Measurements from ENCODE around the gene ZNF850. TPM values are rescaled to one million over a fixed set of nuclear protein-coding genes. Genes with fewer than 3 reads are reported as not detected.

ZNF850 gene
- total RNA-seq, 1 experiment from 2014 or later: 1.4 TPM

DNA sequence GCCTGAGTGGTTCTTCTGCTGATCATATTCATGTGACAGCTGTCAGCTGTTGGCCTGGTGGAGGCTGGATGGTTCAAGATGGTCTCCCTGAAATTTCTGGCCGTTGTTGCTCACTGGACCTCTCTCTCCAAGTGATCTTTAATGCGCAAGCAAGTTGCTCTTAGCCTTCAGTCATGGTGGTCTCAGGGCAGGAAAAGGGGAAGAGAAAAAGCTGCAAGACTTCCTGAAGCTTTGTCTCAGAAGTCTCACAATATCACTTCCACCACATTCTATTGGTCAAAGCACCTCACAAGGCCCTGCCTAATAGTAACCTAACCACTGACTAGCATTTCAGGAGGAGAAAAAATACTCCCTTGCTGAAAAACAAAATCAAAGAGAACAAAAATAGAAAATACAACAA, 86.8 kb downstream of the ZNF850 start (continued):
- TF ChIP-seq, protein P1, sequence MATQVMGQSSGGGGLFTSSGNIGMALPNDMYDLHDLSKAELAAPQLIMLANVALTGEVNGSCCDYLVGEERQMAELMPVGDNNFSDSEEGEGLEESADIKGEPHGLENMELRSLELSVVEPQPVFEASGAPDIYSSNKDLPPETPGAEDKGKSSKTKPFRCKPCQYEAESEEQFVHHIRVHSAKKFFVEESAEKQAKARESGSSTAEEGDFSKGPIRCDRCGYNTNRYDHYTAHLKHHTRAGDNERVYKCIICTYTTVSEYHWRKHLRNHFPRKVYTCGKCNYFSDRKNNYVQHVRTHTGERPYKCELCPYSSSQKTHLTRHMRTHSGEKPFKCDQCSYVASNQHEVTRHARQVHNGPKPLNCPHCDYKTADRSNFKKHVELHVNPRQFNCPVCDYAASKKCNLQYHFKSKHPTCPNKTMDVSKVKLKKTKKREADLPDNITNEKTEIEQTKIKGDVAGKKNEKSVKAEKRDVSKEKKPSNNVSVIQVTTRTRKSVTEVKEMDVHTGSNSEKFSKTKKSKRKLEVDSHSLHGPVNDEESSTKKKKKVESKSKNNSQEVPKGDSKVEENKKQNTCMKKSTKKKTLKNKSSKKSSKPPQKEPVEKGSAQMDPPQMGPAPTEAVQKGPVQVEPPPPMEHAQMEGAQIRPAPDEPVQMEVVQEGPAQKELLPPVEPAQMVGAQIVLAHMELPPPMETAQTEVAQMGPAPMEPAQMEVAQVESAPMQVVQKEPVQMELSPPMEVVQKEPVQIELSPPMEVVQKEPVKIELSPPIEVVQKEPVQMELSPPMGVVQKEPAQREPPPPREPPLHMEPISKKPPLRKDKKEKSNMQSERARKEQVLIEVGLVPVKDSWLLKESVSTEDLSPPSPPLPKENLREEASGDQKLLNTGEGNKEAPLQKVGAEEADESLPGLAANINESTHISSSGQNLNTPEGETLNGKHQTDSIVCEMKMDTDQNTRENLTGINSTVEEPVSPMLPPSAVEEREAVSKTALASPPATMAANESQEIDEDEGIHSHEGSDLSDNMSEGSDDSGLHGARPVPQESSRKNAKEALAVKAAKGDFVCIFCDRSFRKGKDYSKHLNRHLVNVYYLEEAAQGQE (IDR thresholded peaks at IDR 0.05; ENCODE audit: low read depth): no peak
- TF ChIP-seq ZFX (IDR thresholded peaks at IDR 0.05) (no peak), RAD21 (IDR thresholded peaks at IDR 0.05; ENCODE audit: low read depth) (no peak), TCF7L2 (IDR thresholded peaks at IDR 0.05; ENCODE audit: borderline replicate concordance, extremely low read depth, insufficient read depth, insufficient read length) (no peak), ZNF274 (IDR thresholded peaks at IDR 0.05; ENCODE audit: low read depth, low read length) (no peak), EZH2phosphoT487 (IDR thresholded peaks at IDR 0.05; ENCODE audit: borderline replicate concordance) (no peak), YY1 (IDR thresholded peaks at IDR 0.05; ENCODE audit: extremely low read depth, insufficient replicate concordance, low read depth, low read length) (no peak)

DNA sequence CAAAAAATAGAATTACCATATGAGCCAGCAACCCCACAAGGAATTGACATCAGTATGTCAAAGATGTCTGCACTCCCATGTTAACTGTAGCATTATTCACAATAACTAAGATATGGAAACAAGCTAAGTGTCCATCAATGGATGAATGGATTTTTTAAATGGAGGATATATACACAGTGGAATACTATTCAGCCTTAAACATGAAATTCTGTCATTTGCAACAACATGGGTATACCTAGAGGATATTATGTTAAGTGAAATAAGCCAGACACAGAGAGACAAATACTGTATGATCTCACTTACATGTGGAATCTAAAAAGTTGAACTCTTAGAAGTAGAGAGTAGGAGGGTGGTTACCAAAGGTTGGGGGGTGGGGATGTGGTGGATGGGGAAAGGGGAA, 93.2 kb downstream of the ZNF850 start:
- no peak for ATAC-seq
- RAD21 ChIA-PET (ENCODE audit: low non-redundant PET in 1 of 2, low total read pairs in 2 of 2, uncharacterized antibody in 2 of 2, unreplicated experiment in 2 of 2): no interaction called here
- no peaks in the 10 kb centered on the region for H3K79me2 ChIP-seq (ENCODE audit: insufficient read depth, low read length)
- BruUV-seq (replicated peaks): no TSS peak
- no peak for DNase-seq (ENCODE audit: low read depth, low spot score)
- H3K9me2 ChIP-seq (ENCODE audit: insufficient read depth): no peaks in the 10 kb centered on the region
- CTCF ChIA-PET: no interaction called here
- H3K4me2 ChIP-seq (ENCODE audit: low read length): no peak overlapping the region
- intact Hi-C loops (cut with micrococcal nuclease): no loop called here
- H2AFZ ChIP-seq (ENCODE audit: low read depth, low read length, poor library complexity, severe bottlenecking): no peak overlapping the region
- no peaks in the 10 kb centered on the region for H3K36me3 ChIP-seq (ENCODE audit: control insufficient read depth in 1 of 2, insufficient read depth in 2 of 2, low read length in 2 of 2)
- H3K9ac ChIP-seq (ENCODE audit: low read length): no peak overlapping the region
- no peak overlapping the region for H3K4me3 ChIP-seq (replicated peaks in 1 of 2; ENCODE audit: low read depth in 1 of 2, low read length in 2 of 2)
- no peaks in the 10 kb centered on the region for H3K27me3 ChIP-seq (ENCODE audit: insufficient read depth, low read length)
- H4K20me1 ChIP-seq (ENCODE audit: insufficient read depth): no peaks in the 10 kb centered on the region
- H3K9me3 ChIP-seq (ENCODE audit: control insufficient read depth in 1 of 2, insufficient read depth in 1 of 2, low read depth in 1 of 2, low read length in 2 of 2): peaks cover 9 to 11% of the 10 kb centered on the region in 2 experiments; a peak in 2 of 4 replicates
- no peak for TF ChIP-seq JUND (IDR thresholded peaks at IDR 0.05)
- no peaks in the 10 kb centered on the region for H3K4me1 ChIP-seq (ENCODE audit: control insufficient read depth in 1 of 2, insufficient read depth in 2 of 2, low read length in 2 of 2)
- POLR2A ChIA-PET: no interaction called here
- H3K27ac ChIP-seq (ENCODE audit: low read depth, low read length): no peak overlapping the region

Measured in HCT116 (cell line).